Hepatocyte (in vitro differentiated cells): ENCODE results near the gene FERMT3.

Experiments
- CTCF ChIP-seq: fragments of 200-600 bp; sonication (generic); IDR thresholded peaks from 2 replicates; pipeline ENCODE4 v1.5.1; 2016; ENCODE audit warnings: antibody characterized with exemption, mild to moderate bottlenecking; ENCODE audit not compliant: poor library complexity
- EZH2 ChIP-seq: fragments of 200-600 bp; sonication (generic); IDR thresholded peaks from 2 replicates; pipeline ENCODE4 v1.6.1; 2016; ENCODE audit warnings: antibody characterized with exemption, mild to moderate bottlenecking, borderline replicate concordance
- EZH2phosphoT487 ChIP-seq: fragments of 200-600 bp; sonication (generic); IDR thresholded peaks from one replicate; pipeline ENCODE4 v1.6.1; 2018; ENCODE audit warnings: antibody characterized with exemption, mild to moderate bottlenecking, low read depth, moderate library complexity; ENCODE audit not compliant: unreplicated experiment, severe bottlenecking

GRCh38 chr11:64264371-64264852 lies 57.9 kb downstream of the FERMT3 start:
- TF ChIP-seq CTCF, result no peak
- no peak for TF ChIP-seq EZH2
- no peak for TF ChIP-seq EZH2phosphoT487
